Neural crest cell (in vitro differentiated cells): ENCODE measurements around the gene TUBA4B. TPM values are rescaled to one million over a fixed set of nuclear protein-coding genes. Genes with fewer than 3 reads are reported as not detected.
A peak's percentile ranks its signal among the peaks of the same experiment; 100 is the strongest.

ENCODE experiments used
- DNase-seq: peaks from one replicate; pipeline ENCODE4 v3.0.0; 2021; ENCODE audit warnings: low read depth, mixed read lengths, low spot score
- H3K27ac Mint-ChIP-seq: one replicate; pipeline ENCODE4 v1.8.0; 2021; ENCODE audit warnings: mild to moderate bottlenecking, mixed read lengths; ENCODE audit not compliant: unreplicated experiment
- H3K27me3 Mint-ChIP-seq: 2 replicates; pipeline ENCODE4 v1.8.0; 2021; ENCODE audit warnings: low read depth, mild to moderate bottlenecking, mixed read lengths
- H3K36me3 Mint-ChIP-seq: 2 replicates; pipeline ENCODE4 v1.8.0; 2021; ENCODE audit warnings: low read depth, mild to moderate bottlenecking, mixed read lengths
- H3K4me1 Mint-ChIP-seq: 2 replicates; pipeline ENCODE4 v1.8.0; 2021; ENCODE audit warnings: mixed read lengths
- H3K4me3 Mint-ChIP-seq: one replicate; pipeline ENCODE4 v1.8.0; 2021; ENCODE audit warnings: mild to moderate bottlenecking, mixed read lengths
- H3K9me3 Mint-ChIP-seq: 2 replicates; pipeline ENCODE4 v1.8.0; 2021; ENCODE audit warnings: mixed read lengths
- total RNA-seq: library from RNA; stranded (reverse); gene quantifications from 2 replicates; pipeline ENCODE4 v1.2.1, GENCODE V29; 2021
- TF ChIP-seq, protein P1 (sequence below): fragments of 200-600 bp; sonication (generic); conservative IDR thresholded peaks from 2 replicates; pipeline ENCODE4 v1.5.0; 2021; ENCODE audit warnings: antibody characterized with exemption, mild to moderate bottlenecking

The TUBA4B gene
- total RNA-seq, 1 donor from 2014 or later, result not detected

DNA sequence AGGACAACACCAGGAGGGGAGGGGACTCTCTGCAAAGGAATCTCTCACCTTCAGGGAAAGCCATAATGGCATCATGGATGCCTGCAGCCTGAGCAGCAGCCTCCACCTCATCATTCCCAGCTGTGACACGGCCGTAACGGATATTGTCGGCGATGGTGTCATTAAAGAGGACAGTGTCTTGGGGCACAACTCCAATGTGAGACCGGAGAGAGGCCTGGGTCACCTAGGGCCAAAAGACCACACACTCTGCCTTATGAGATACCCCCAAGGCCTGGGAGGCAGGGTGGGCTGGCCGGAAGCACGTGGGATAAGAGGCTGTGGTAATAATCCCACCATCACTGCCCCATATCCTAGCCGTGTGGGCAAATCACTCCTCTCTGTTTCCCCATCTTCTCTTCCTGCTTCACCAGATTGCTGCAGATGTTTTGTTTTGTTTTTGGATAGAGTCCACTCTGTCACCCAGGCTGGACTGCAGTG lies 42.1 kb upstream of the TUBA4B start:
- Mint-ChIP-seq H3K27me3 (peaks cover 3% of the 10 kb centered on the region), H3K27ac (no peak overlapping the region), H3K4me1 (peaks cover 21% of the 10 kb centered on the region), H3K4me3 (peak overlapping the region; percentile 62), H3K9me3 (no peaks in the 10 kb centered on the region), H3K36me3 (peaks cover 4% of the 10 kb centered on the region)
- TF ChIP-seq, protein P1, sequence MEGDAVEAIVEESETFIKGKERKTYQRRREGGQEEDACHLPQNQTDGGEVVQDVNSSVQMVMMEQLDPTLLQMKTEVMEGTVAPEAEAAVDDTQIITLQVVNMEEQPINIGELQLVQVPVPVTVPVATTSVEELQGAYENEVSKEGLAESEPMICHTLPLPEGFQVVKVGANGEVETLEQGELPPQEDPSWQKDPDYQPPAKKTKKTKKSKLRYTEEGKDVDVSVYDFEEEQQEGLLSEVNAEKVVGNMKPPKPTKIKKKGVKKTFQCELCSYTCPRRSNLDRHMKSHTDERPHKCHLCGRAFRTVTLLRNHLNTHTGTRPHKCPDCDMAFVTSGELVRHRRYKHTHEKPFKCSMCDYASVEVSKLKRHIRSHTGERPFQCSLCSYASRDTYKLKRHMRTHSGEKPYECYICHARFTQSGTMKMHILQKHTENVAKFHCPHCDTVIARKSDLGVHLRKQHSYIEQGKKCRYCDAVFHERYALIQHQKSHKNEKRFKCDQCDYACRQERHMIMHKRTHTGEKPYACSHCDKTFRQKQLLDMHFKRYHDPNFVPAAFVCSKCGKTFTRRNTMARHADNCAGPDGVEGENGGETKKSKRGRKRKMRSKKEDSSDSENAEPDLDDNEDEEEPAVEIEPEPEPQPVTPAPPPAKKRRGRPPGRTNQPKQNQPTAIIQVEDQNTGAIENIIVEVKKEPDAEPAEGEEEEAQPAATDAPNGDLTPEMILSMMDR, result no peak
- no peak for DNase-seq

DNA sequence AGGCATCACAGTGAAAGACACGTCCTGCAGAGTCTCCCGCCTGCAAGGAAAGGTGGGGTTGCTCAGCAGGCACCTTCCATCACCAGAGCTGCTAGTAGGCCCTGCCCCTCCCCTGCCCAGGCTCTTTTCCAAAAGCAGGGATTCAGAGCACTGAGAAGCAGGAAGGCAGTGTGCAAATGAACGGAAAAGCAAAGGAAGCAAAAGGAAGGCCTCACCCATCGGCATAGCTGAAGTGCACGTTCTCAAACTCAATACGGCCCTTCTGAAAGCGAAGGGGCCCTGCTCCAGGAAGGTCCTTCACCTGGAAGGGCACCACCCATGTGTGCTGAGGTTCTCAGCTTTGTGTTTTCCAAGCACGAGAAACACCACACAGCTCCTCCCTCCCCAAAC lies 40.0 kb upstream of the TUBA4B start:
- no peaks in the 10 kb centered on the region for H3K9me3 Mint-ChIP-seq
- H3K4me3 Mint-ChIP-seq, result no peak overlapping the region
- no peaks in the 10 kb centered on the region for H3K27me3 Mint-ChIP-seq
- no peak overlapping the region for H3K27ac Mint-ChIP-seq
- TF ChIP-seq, protein P1, result no peak
- DNase-seq, result no peak
- peaks cover 6% of the 10 kb centered on the region for H3K36me3 Mint-ChIP-seq
- H3K4me1 Mint-ChIP-seq, result peaks cover 17% of the 10 kb centered on the region

DNA sequence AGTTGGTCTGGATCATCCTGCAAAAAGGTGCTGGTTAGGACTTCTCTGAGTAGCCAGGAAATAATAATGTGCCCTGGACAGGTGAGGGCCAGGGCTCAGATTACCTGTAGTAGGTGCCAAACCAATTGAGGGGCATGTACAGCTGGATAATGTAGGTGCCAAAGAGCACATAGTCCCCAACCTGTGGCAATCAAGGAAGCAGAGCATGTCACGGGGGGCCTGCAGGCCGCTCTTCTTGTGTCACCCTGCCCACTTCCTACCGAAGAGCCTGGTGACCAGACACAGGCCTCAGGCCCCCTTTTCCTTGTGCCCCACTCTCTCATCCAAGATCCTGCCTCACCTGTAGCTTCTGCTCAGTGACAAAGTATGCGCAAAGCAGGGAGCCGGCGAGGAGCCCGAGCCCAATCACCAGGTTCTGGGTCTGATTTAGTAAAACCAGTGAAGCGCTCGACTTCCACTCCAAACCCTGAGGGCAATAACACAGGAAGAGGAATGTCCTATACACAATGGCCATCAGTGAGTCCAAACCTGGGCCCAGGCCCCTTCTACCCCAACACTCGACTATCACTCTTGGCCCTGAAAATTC lies 39.5 kb upstream of the TUBA4B start:
- DNase-seq, result no peak
- Mint-ChIP-seq H3K27ac (no peak overlapping the region), H3K9me3 (no peaks in the 10 kb centered on the region), H3K27me3 (no peaks in the 10 kb centered on the region), H3K36me3 (peaks cover 2% of the 10 kb centered on the region), H3K4me3 (peak overlapping the region; percentile 15), H3K4me1 (peaks cover 14% of the 10 kb centered on the region)
- TF ChIP-seq, protein P1, result no peak

DNA sequence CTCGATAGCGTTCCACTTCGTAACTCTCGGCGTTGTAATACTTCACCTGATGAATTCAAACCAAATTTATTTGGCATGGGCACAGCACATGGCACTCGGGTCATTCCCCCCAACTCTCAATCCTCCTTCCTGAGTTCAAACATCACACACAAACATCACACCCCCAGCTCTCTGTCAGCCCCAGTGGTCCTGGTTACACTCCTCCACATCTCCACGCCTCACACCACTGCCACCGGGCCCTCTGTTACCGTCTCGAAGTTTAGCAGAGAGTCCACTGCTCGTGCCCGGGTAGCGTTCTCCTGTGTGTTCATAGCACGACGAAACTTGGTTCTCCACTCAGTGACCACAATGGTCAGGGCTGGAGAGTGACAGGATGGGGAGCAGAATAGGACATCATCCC lies 38.9 kb upstream of the TUBA4B start:
- no peaks in the 10 kb centered on the region for H3K27me3 Mint-ChIP-seq
- H3K4me1 Mint-ChIP-seq, result peaks cover 17% of the 10 kb centered on the region
- H3K4me3 Mint-ChIP-seq, result peak overlapping the region; percentile 15
- H3K9me3 Mint-ChIP-seq, result no peaks in the 10 kb centered on the region
- no peak overlapping the region for H3K27ac Mint-ChIP-seq
- DNase-seq, result no peak
- TF ChIP-seq, protein P1, result no peak
- H3K36me3 Mint-ChIP-seq, result peaks cover 2% of the 10 kb centered on the region

DNA sequence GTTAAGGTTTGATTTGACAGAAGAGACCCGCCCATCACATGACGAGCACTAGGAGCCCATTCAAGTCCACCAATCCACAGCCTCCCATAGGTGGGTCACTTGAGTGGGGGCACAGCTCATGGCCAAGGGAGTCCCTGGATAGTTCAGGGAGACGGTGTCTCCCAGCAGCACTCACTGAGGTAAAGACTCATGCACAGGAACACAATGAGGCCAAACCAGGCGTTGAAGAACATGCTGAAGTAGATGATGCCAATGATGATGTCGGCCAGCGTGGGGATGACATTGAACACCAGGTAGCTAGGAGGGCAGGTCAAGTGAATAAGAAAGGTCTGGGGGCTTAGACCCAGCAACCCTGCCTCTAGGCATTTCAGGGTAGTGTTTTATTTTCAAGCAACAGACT lies 38.3 kb upstream of the TUBA4B start:
- DNase-seq, result no peak
- Mint-ChIP-seq H3K27me3 (no peaks in the 10 kb centered on the region), H3K4me3 (no peak overlapping the region), H3K27ac (peak overlapping the region; percentile 43), H3K36me3 (peaks cover 2% of the 10 kb centered on the region), H3K9me3 (no peaks in the 10 kb centered on the region), H3K4me1 (peaks cover 19% of the 10 kb centered on the region)
- TF ChIP-seq, protein P1, result no peak
